Glutamatergic neuron (in vitro differentiated cells): ENCODE results near the gene ITM2C. TPM values are rescaled to one million over a fixed set of nuclear protein-coding genes. Genes with fewer than 3 reads are reported as not detected.
A peak's percentile ranks its signal among the peaks of the same experiment; 100 is the strongest.

Source experiments
- DNase-seq: peaks from one replicate; pipeline ENCODE4 v3.0.0; 2022
- H3K27ac Mint-ChIP-seq: one replicate; pipeline ENCODE4 v1.8.0; 2020; ENCODE audit warnings: mild to moderate bottlenecking, mixed read lengths, inconsistent platforms; ENCODE audit not compliant: unreplicated experiment
- H3K27me3 Mint-ChIP-seq: one replicate; pipeline ENCODE4 v1.8.0; 2020; ENCODE audit warnings: mild to moderate bottlenecking, moderate library complexity, mixed read lengths, inconsistent platforms; ENCODE audit not compliant: unreplicated experiment
- H3K36me3 Mint-ChIP-seq: one replicate; pipeline ENCODE4 v1.8.0; 2020; ENCODE audit warnings: mild to moderate bottlenecking, mixed read lengths, inconsistent platforms; ENCODE audit not compliant: unreplicated experiment
- H3K4me1 Mint-ChIP-seq: one replicate; pipeline ENCODE4 v1.8.0; 2020; ENCODE audit warnings: mild to moderate bottlenecking, low read depth, mixed read lengths, inconsistent platforms; ENCODE audit not compliant: unreplicated experiment
- H3K4me3 Mint-ChIP-seq: one replicate; pipeline ENCODE4 v1.8.0; 2020; ENCODE audit warnings: mild to moderate bottlenecking, mixed read lengths, inconsistent platforms; ENCODE audit not compliant: unreplicated experiment
- H3K9me3 Mint-ChIP-seq: one replicate; pipeline ENCODE4 v1.8.0; 2020; ENCODE audit warnings: mild to moderate bottlenecking, moderate library complexity, mixed read lengths, inconsistent platforms; ENCODE audit not compliant: unreplicated experiment
- total RNA-seq: library from RNA; stranded (reverse); fragmentation: NEBNext Ultra II Directional; extraction: Animal tissue kit (Norgen Biotek cat#: 25700); gene quantifications from one replicate; pipeline ENCODE4 v1.2.1, GENCODE V29; 2021; ENCODE audit not compliant: unreplicated experiment
- TF ChIP-seq, protein P1 (sequence below): fragments of 200-600 bp; sonication (generic); IDR thresholded peaks from one replicate; pipeline ENCODE4 v1.5.0; 2021; ENCODE audit not compliant: partially characterized antibody, unreplicated experiment

Gene ITM2C
- total RNA-seq, 1 donor from 2014 or later: 72.0 TPM

- Mint-ChIP-seq H3K36me3 (peaks cover 7% of the 10 kb centered on the region), H3K27ac (no peak overlapping the region), H3K4me1 (no peaks in the 10 kb centered on the region), H3K9me3 (peaks cover 4% of the 10 kb centered on the region), H3K27me3 (peaks cover 2% of the 10 kb centered on the region), H3K4me3 (no peak overlapping the region)
- DNase-seq: peak; percentile 7
- TF ChIP-seq, protein P1, sequence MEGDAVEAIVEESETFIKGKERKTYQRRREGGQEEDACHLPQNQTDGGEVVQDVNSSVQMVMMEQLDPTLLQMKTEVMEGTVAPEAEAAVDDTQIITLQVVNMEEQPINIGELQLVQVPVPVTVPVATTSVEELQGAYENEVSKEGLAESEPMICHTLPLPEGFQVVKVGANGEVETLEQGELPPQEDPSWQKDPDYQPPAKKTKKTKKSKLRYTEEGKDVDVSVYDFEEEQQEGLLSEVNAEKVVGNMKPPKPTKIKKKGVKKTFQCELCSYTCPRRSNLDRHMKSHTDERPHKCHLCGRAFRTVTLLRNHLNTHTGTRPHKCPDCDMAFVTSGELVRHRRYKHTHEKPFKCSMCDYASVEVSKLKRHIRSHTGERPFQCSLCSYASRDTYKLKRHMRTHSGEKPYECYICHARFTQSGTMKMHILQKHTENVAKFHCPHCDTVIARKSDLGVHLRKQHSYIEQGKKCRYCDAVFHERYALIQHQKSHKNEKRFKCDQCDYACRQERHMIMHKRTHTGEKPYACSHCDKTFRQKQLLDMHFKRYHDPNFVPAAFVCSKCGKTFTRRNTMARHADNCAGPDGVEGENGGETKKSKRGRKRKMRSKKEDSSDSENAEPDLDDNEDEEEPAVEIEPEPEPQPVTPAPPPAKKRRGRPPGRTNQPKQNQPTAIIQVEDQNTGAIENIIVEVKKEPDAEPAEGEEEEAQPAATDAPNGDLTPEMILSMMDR: no peak
Measured at GRCh38 chr2:230904856-230905447, 40.2 kb downstream of the ITM2C start.

DNA sequence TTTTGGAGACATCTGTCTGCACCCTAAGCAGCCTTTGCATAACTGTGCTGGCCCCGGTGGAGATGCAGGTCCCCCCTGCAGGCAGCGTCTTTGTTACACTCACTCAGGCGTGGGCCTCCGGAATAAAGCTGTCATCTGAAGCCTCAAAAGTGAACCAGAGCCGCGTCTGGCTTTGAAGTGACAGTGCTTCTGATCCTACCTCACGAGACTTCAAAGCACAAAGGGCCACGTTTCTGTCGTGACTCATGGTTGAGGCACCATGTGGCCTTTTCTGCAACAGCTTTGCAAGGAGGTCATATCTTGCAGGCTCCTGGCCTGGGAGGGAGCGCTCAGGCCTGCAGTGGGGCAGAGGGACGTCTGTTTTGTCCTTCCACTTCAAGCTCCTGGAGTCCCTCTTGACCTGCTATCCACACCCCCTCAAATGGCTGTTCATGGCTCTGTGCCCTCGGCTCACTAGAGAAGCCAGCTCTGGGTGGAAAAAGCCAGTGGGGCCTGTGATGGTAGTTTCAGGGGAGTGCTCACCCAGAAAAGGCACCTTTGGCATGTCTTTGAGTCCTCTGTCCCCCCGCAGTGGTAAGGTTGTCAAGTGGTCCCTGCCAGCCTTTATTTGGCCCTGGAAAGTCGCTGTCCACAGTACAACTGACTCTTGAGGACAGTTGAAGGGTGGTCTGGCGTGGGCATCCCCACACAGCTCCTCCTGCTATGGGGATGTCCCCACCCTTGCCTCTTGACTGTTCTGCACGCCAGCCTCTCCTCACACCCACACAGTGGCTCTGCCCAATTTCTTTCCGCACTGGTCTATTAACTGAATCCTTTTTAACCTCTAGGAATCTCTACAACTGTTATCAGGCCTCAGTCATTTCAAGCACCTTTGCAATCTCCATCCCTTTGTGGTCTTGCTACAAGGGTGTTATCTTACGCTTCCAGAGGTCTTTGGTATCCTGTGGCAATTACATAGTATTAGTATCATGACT lies 41.0 kb downstream of the ITM2C start:
- H3K27me3 Mint-ChIP-seq: no peaks in the 10 kb centered on the region
- H3K4me1 Mint-ChIP-seq: no peaks in the 10 kb centered on the region

DNA sequence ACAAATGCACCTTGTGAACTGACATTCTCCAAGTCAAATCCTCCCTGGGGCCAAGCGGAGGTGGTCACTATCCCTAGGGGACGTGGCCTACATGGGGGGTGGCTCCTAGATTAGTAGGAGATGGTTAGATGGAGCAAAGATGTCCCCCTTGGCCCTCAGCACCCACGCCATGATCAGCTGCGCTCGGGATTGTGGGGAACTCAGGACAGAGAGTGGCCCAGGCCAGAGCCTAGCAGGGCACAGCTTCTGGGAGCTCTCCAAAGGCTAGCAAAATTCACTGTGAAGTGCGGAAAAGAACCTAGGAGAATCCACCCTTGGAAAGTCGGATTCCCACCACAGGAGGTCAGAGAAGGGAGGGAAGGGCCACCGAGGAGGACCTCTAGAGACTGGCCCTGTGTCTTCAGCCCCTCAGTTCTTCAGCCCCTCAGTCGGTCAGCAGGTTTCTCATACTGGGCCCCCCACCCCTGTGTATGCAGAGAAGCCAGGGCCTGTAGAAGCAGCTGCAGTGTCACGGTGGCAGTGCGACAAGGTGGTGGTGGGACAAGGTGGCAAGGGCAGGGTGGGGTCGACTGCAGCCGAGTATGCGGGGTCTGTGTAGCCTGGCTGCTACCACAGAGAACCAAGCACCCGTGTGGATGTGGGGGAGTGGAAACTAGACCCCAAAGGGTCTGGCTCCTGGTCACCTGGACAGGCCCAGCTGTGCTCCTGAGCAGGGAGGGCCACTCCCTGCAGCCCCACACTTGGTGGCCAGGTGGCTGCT lies 41.9 kb downstream of the ITM2C start:
- no peaks in the 10 kb centered on the region for H3K4me1 Mint-ChIP-seq

More for the DNA sequence above, 41.0 kb downstream of the ITM2C start:
- no peak overlapping the region for H3K27ac Mint-ChIP-seq
- no peak overlapping the region for H3K4me3 Mint-ChIP-seq
- TF ChIP-seq, protein P1: no peak
- H3K36me3 Mint-ChIP-seq: peaks cover 11% of the 10 kb centered on the region
- peak; percentile 4 for DNase-seq
- H3K9me3 Mint-ChIP-seq: peaks cover 8% of the 10 kb centered on the region

DNA sequence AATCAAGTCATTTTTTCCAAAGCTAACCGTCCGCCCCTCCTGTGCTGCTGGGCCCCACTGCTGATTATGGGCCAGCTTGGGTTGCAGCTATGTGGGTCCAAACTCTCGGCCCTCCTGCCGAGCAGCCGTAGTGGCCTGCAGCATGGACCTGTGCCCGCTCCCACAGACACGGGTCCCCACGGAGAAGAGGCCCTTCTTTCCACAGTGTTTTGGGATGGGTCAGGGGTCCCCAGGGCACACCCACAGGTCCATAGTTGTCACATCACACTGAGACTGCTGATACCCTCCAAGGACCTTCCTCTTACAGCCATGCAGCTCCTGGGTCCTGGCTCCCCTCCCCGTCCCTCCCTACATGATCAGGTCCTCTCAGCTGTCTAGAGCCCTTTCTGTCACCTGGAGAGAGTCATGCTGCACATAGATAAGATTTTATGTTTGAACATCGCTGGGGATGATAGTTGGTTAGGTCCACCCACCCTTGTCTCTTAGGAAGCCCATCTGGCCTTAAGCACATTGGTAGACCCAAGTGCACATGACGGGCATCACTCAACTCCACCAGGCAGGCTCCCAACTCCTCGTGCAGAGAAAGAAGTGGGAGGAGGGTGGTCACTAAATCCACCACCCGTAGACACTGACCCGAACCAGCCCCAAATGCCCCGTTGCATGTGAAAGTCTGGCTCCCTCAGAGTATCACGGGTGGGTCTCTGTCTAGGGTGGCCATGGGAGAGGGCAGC lies 42.8 kb downstream of the ITM2C start:
- Mint-ChIP-seq H3K36me3 (peaks cover 13% of the 10 kb centered on the region), H3K27ac (no peak overlapping the region), H3K4me1 (no peaks in the 10 kb centered on the region), H3K9me3 (peaks cover 8% of the 10 kb centered on the region), H3K27me3 (no peaks in the 10 kb centered on the region), H3K4me3 (no peak overlapping the region)
- TF ChIP-seq, protein P1: no peak
- peak; percentile 5 for DNase-seq

More for the DNA sequence above, 41.9 kb downstream of the ITM2C start:
- Mint-ChIP-seq H3K9me3 (peaks cover 8% of the 10 kb centered on the region), H3K4me3 (no peak overlapping the region), H3K27ac (no peak overlapping the region), H3K27me3 (no peaks in the 10 kb centered on the region), H3K36me3 (peaks cover 13% of the 10 kb centered on the region)
- DNase-seq: no peak
- TF ChIP-seq, protein P1: no peak
